ENCODE data around the gene LHX1. TPM values are rescaled to one million over a fixed set of nuclear protein-coding genes. Genes with fewer than 3 reads are reported as not detected.

Gene LHX1
- total and polyA plus RNA-seq, 9 of the 15 experiments (the other 6 are each of a cell fraction or from before 2014, with no cell fraction given): 0.05 to 0.64 (median 0.07) TPM; not detected in 6

GRCh38 chr17:36892112-36892838, 45.0 kb upstream of the LHX1 start:
- DNase-seq (ENCODE audit: extremely low read depth in 1 of 4, low spot score in 3 of 4): no peak
- H3K27me3 ChIP-seq (ENCODE audit: control insufficient read depth in 2 of 2, insufficient read depth in 2 of 2, low read length in 2 of 2): peaks cover 20 to 53% of the 10 kb centered on the region in 2 experiments; a peak in 4 of 5 replicates
- in situ Hi-C loops (cut with MboI) (no loop called here), intact Hi-C loops (cut with micrococcal nuclease) (loop anchor here (10.0 kb wide), 1 partner anchor 153 kb away; no protein-coding TSS in a partner anchor)
- ChIA-PET POLR2A (no interaction called here), CTCF (ENCODE audit: low intra/inter-chr PET ratio) (no interaction called here)
- no peak overlapping the region for H3K4me3 ChIP-seq
- 6% methylated on average over 7 of the region's 7 CpGs for WGBS (ENCODE audit: insufficient coverage, low coverage, missing lambda C conversion rate)
- no peak overlapping the region for H3K4me2 ChIP-seq (ENCODE audit: insufficient read depth, low read length)
- no peak for ATAC-seq
- no peak overlapping the region for H2AFZ ChIP-seq (ENCODE audit: low read depth, low read length)
- no peaks in the 10 kb centered on the region for H3K9me1 ChIP-seq (ENCODE audit: control insufficient read depth, insufficient read depth, low read length)
- FAIRE-seq: no peak
- H3K9ac ChIP-seq (ENCODE audit: insufficient read depth in 1 of 2, low read depth in 2 of 2, low read length in 2 of 2): no peak overlapping the region
- no peak for TF ChIP-seq ZFX (CRISPR knock-in tag; IDR thresholded peaks at IDR 0.05)
- TF ChIP-seq MCM3 (IDR thresholded peaks at IDR 0.05): no peak
- no peak for TF ChIP-seq ZNF583 (CRISPR knock-in tag; IDR thresholded peaks at IDR 0.05)
- TF ChIP-seq CREB1 (IDR thresholded peaks at IDR 0.05): no peak
- no peak for TF ChIP-seq CREB1 (CRISPR knock-in tag; IDR thresholded peaks at IDR 0.05)
- no peak for TF ChIP-seq USF1 (CRISPR knock-in tag; IDR thresholded peaks at IDR 0.05)
- TF ChIP-seq TCF7 (IDR thresholded peaks at IDR 0.05; ENCODE audit: borderline replicate concordance): no peak
- TF ChIP-seq NFE2 (IDR thresholded peaks at IDR 0.05; ENCODE audit: low read depth): no peak
- no peak for TF ChIP-seq NUFIP1 (IDR thresholded peaks at IDR 0.05; ENCODE audit: partially characterized antibody)
- no peak for TF ChIP-seq HIVEP1 (CRISPR knock-in tag; IDR thresholded peaks at IDR 0.05)
- TF ChIP-seq FUS (optimal IDR thresholded peaks at IDR 0.05; ENCODE audit: low read depth, low read length): no peak
- TF ChIP-seq, protein P1, sequence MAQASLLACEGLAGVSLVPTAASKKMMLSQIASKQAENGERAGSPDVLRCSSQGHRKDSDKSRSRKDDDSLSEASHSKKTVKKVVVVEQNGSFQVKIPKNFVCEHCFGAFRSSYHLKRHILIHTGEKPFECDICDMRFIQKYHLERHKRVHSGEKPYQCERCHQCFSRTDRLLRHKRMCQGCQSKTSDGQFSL (CRISPR knock-in tag; IDR thresholded peaks at IDR 0.05): no peak
- TF ChIP-seq, protein P1 (tag; IDR thresholded peaks at IDR 0.05): no peak
- no peak for TF ChIP-seq ZNF316 (IDR thresholded peaks at IDR 0.05)
- TF ChIP-seq HDAC3 (IDR thresholded peaks at IDR 0.05; ENCODE audit: borderline replicate concordance, partially characterized antibody): no peak
- TF ChIP-seq FOXJ3 (CRISPR knock-in tag; IDR thresholded peaks at IDR 0.05): no peak
- TF ChIP-seq, protein P2, sequence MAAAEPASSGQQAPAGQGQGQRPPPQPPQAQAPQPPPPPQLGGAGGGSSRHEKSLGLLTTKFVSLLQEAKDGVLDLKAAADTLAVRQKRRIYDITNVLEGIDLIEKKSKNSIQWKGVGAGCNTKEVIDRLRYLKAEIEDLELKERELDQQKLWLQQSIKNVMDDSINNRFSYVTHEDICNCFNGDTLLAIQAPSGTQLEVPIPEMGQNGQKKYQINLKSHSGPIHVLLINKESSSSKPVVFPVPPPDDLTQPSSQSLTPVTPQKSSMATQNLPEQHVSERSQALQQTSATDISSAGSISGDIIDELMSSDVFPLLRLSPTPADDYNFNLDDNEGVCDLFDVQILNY (CRISPR knock-in tag; IDR thresholded peaks at IDR 0.05): no peak
- no TSS peak for BruUV-seq (replicated peaks)
- H3K79me2 ChIP-seq (ENCODE audit: control insufficient read depth, insufficient read depth, low read length): no peaks in the 10 kb centered on the region
- no peaks in the 10 kb centered on the region for H3K4me1 ChIP-seq (replicated peaks in 1 of 2; ENCODE audit: control insufficient read depth in 2 of 2, insufficient read depth in 2 of 2, low read length in 2 of 2)
- H3K36me3 ChIP-seq (ENCODE audit: control insufficient read depth, insufficient read depth, low read length): no peaks in the 10 kb centered on the region
- H3K27ac ChIP-seq (ENCODE audit: extremely low read depth, low read depth, low read length): no peak overlapping the region
- H4K20me1 ChIP-seq (replicated peaks; ENCODE audit: control insufficient read depth, insufficient read depth, low read length): peaks cover 9% of the 10 kb centered on the region; the same call in 1 of the 2 replicates
- H3K9me3 ChIP-seq (replicated peaks; ENCODE audit: control insufficient read depth, insufficient read depth, low read depth, low read length): no peaks in the 10 kb centered on the region
